ENCODE data around the gene DHDH.

GRCh38 chr19:48887861-48888612 lies 45.5 kb upstream of the DHDH start:
- TF ChIP-seq, protein P1, sequence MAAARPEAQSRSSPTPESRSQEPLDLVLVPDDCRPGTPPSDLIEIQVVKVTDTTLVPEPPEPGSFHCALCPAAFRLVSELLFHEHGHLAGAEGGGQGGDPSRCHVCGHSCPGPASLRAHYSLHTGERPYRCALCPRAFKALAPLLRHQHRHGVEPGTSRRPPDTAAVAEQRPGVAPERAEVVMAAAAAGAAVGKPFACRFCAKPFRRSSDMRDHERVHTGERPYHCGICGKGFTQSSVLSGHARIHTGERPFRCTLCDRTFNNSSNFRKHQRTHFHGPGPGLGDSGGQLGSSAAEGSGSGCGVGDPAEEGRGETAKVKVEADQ (CRISPR knock-in tag; IDR thresholded peaks at IDR 0.05; ENCODE audit: borderline replicate concordance) = no peak
- TF ChIP-seq E2F5 (CRISPR knock-in tag; conservative IDR thresholded peaks at IDR 0.05) (no peak), ARNT (IDR thresholded peaks at IDR 0.05) (no peak), KAT8 (CRISPR knock-in tag; IDR thresholded peaks at IDR 0.05) (no peak), ZNF720 (CRISPR knock-in tag; IDR thresholded peaks at IDR 0.05) (no peak), PTBP1 (IDR thresholded peaks at IDR 0.05; ENCODE audit: low read depth, low read length, poor library complexity, severe bottlenecking) (no peak), RELA (CRISPR knock-in tag; IDR thresholded peaks at IDR 0.05) (no peak), ZNF670 (CRISPR knock-in tag; IDR thresholded peaks at IDR 0.05; ENCODE audit: borderline replicate concordance) (no peak), CTCF (CRISPR knock-in tag; IDR thresholded peaks at IDR 0.05) (no peak), ZNF354B (CRISPR knock-in tag; IDR thresholded peaks at IDR 0.05) (no peak)
